ENCODE results near the gene TBC1D7. TPM values are rescaled to one million over a fixed set of nuclear protein-coding genes. Genes with fewer than 3 reads are reported as not detected.

The TBC1D7 gene
- total RNA-seq, 1 donor from 2014 or later: 15.3 TPM

DNA sequence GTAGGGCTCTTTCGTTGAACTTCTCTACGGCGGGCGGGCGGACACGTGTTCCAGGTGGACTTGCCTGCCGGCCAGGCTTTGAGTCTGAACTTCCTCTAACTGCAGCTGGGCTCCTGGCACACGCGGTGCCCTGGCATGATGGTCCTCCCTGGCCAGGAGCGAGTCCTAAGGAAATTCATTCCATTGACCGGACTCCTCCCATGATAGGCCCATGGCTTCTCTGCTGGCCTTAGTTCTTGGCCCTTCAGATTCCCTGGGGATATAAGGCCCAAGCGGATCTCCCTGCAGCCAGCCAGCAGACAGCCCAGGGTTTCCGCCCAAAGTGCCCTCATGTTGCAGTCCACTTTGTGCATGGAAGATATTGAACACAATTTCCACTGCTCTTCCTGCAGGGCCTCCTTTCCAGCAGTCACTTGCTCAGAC, 39.4 kb downstream of the TBC1D7 start:
- Mint-ChIP-seq H3K4me3 (ENCODE audit: unreplicated experiment) (no peak overlapping the region), H3K27me3 (ENCODE audit: unreplicated experiment) (no peaks in the 10 kb centered on the region), H3K27ac (ENCODE audit: unreplicated experiment) (no peak overlapping the region), H3K36me3 (ENCODE audit: unreplicated experiment) (peaks cover 22% of the 10 kb centered on the region), H3K4me1 (ENCODE audit: unreplicated experiment) (no peaks in the 10 kb centered on the region), H3K9me3 (ENCODE audit: unreplicated experiment) (peaks cover 12% of the 10 kb centered on the region)
- TF ChIP-seq, protein P1, sequence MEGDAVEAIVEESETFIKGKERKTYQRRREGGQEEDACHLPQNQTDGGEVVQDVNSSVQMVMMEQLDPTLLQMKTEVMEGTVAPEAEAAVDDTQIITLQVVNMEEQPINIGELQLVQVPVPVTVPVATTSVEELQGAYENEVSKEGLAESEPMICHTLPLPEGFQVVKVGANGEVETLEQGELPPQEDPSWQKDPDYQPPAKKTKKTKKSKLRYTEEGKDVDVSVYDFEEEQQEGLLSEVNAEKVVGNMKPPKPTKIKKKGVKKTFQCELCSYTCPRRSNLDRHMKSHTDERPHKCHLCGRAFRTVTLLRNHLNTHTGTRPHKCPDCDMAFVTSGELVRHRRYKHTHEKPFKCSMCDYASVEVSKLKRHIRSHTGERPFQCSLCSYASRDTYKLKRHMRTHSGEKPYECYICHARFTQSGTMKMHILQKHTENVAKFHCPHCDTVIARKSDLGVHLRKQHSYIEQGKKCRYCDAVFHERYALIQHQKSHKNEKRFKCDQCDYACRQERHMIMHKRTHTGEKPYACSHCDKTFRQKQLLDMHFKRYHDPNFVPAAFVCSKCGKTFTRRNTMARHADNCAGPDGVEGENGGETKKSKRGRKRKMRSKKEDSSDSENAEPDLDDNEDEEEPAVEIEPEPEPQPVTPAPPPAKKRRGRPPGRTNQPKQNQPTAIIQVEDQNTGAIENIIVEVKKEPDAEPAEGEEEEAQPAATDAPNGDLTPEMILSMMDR (IDR thresholded peaks at IDR 0.05): no peak
- no peak for DNase-seq (ENCODE audit: extremely low spot score, unreplicated experiment)

DNA sequence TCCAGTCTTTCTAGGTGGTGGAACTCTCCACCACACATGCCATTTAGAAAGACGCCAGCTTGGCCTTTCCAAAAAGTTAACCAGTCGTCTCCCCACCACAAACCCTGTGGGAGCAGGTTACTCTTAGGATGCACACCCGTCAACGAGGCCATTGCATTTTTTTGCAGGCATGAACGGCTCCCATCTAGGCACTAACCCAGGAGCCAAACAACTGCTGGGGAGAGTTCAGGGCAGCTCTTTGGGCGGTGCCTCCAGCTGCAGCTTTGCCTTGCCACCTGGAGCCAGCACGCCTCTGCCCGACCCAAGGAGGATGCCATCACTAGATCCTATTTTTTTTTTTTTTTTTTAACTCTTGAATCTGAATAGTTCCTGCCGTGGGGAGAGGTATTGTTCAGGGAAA, 39.9 kb downstream of the TBC1D7 start:
- no peak overlapping the region for H3K4me3 Mint-ChIP-seq (ENCODE audit: unreplicated experiment)
- H3K9me3 Mint-ChIP-seq (ENCODE audit: unreplicated experiment): peaks cover 12% of the 10 kb centered on the region
- H3K4me1 Mint-ChIP-seq (ENCODE audit: unreplicated experiment): no peaks in the 10 kb centered on the region
- TF ChIP-seq, protein P1 (IDR thresholded peaks at IDR 0.05): no peak
- no peak for DNase-seq (ENCODE audit: extremely low spot score, unreplicated experiment)
- peaks cover 20% of the 10 kb centered on the region for H3K36me3 Mint-ChIP-seq (ENCODE audit: unreplicated experiment)
- no peaks in the 10 kb centered on the region for H3K27me3 Mint-ChIP-seq (ENCODE audit: unreplicated experiment)
- H3K27ac Mint-ChIP-seq (ENCODE audit: unreplicated experiment): no peak overlapping the region

DNA sequence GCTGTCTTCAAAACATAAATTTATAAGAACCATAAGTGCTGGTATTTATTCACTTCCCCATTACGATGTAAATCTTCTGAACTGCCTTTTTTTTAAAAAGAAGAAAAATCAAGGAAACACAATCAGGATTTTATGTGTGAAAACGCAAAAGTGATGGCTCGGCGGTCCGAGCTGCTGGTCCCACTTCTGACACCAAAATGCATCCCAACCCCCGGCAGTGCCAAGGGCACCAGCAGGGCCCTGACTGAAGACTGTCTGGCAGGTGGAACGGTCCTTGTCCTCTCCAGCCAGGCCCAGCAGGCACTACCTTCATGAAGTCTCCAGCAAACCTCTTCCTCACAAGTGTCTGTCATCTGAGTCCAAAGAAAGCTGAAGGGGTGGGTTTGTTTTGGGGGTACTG, 41.2 kb downstream of the TBC1D7 start:
- H3K36me3 Mint-ChIP-seq (ENCODE audit: unreplicated experiment): peaks cover 15% of the 10 kb centered on the region
- H3K27me3 Mint-ChIP-seq (ENCODE audit: unreplicated experiment): no peaks in the 10 kb centered on the region
- peaks cover 12% of the 10 kb centered on the region for H3K9me3 Mint-ChIP-seq (ENCODE audit: unreplicated experiment)
- H3K27ac Mint-ChIP-seq (ENCODE audit: unreplicated experiment): no peak overlapping the region
- TF ChIP-seq, protein P1 (IDR thresholded peaks at IDR 0.05): no peak
- no peaks in the 10 kb centered on the region for H3K4me1 Mint-ChIP-seq (ENCODE audit: unreplicated experiment)
- DNase-seq (ENCODE audit: extremely low spot score, unreplicated experiment): no peak
- H3K4me3 Mint-ChIP-seq (ENCODE audit: unreplicated experiment): no peak overlapping the region

DNA sequence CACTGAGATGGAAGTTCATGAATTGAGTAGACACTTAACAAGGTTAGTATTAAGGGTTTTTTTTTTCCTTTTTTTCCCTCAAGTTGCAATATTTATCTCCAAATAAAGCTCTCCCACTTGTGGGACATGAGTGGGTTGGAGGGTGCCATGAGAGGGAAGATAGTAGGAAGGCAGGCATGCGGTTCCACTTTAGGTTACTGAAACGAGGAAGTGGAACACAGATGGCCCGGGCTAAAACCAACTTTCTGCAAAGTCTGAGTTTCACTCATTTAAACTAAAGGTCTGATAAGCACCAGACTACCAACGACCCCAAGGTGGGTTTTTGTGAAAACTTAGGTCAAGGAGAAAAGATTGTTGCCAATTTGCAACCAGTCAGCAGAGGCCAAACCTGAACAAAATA, 42.2 kb downstream of the TBC1D7 start:
- Mint-ChIP-seq H3K36me3 (ENCODE audit: unreplicated experiment) (peaks cover 15% of the 10 kb centered on the region), H3K27ac (ENCODE audit: unreplicated experiment) (no peak overlapping the region), H3K27me3 (ENCODE audit: unreplicated experiment) (no peaks in the 10 kb centered on the region), H3K9me3 (ENCODE audit: unreplicated experiment) (peaks cover 12% of the 10 kb centered on the region), H3K4me1 (ENCODE audit: unreplicated experiment) (no peaks in the 10 kb centered on the region), H3K4me3 (ENCODE audit: unreplicated experiment) (no peak overlapping the region)
- TF ChIP-seq, protein P1 (IDR thresholded peaks at IDR 0.05): no peak
- DNase-seq (ENCODE audit: extremely low spot score, unreplicated experiment): no peak

DNA sequence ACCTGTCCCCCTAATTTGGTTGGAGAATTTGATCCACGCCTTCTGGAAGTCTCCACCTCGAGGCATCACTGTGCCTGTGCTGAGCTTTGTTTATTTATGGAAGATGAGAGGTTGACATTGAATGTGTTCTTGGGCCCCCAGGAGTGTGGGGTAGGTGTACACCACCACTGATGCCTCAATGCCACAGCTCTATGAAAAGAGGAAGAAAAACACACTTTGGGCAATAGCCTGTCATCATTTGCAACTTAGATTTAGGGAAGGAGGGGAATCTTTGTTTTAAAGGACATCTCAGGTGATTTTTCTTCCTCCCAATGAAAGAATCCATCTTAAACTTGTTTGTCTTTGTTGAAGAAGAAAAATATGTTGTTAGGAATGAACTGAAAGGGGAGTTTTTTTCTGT, 42.6 kb downstream of the TBC1D7 start:
- no peak overlapping the region for H3K27ac Mint-ChIP-seq (ENCODE audit: unreplicated experiment)
- DNase-seq (ENCODE audit: extremely low spot score, unreplicated experiment): no peak
- H3K4me1 Mint-ChIP-seq (ENCODE audit: unreplicated experiment): no peaks in the 10 kb centered on the region
- peaks cover 12% of the 10 kb centered on the region for H3K9me3 Mint-ChIP-seq (ENCODE audit: unreplicated experiment)
- no peak overlapping the region for H3K4me3 Mint-ChIP-seq (ENCODE audit: unreplicated experiment)
- H3K27me3 Mint-ChIP-seq (ENCODE audit: unreplicated experiment): no peaks in the 10 kb centered on the region
- H3K36me3 Mint-ChIP-seq (ENCODE audit: unreplicated experiment): peaks cover 15% of the 10 kb centered on the region
- TF ChIP-seq, protein P1 (IDR thresholded peaks at IDR 0.05): no peak

Data from osteocyte (in vitro differentiated cells).